Measurements from ENCODE around the gene ALCAM.

Gene ALCAM

DNA sequence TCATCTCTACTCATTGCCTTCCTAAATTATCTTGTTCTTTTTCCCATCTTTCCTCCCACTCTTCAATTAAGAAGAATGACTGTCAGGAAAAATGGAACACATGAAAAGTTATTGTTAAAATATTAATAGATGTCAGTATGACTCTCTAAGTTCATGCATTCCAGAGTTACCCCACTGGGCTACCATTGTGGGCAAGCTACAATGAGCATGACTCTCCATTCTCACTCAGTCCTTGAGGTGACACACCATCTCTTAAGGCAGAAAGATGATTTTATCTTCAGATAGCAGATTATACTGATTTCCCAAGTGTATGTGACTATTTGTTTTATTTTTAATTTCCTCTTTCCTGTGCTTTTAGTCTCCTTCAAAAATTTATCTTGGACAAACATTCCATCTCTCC, 144.3 kb downstream of the ALCAM start:
- TF ChIP-seq, protein P1, sequence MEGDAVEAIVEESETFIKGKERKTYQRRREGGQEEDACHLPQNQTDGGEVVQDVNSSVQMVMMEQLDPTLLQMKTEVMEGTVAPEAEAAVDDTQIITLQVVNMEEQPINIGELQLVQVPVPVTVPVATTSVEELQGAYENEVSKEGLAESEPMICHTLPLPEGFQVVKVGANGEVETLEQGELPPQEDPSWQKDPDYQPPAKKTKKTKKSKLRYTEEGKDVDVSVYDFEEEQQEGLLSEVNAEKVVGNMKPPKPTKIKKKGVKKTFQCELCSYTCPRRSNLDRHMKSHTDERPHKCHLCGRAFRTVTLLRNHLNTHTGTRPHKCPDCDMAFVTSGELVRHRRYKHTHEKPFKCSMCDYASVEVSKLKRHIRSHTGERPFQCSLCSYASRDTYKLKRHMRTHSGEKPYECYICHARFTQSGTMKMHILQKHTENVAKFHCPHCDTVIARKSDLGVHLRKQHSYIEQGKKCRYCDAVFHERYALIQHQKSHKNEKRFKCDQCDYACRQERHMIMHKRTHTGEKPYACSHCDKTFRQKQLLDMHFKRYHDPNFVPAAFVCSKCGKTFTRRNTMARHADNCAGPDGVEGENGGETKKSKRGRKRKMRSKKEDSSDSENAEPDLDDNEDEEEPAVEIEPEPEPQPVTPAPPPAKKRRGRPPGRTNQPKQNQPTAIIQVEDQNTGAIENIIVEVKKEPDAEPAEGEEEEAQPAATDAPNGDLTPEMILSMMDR (IDR thresholded peaks at IDR 0.05; ENCODE audit: low read length, missing control alignments): no peak
- no peak for DNase-seq (ENCODE audit: low read depth)

GRCh38 chr3:105512061-105512460, 145.4 kb downstream of the ALCAM start:
- DNase-seq (ENCODE audit: low read depth): no peak
- no peak overlapping the region for H3K4me3 ChIP-seq (replicated peaks; ENCODE audit: low read depth, low read length)
- TF ChIP-seq, protein P1 (IDR thresholded peaks at IDR 0.05; ENCODE audit: low read length, missing control alignments): no peak

More for the DNA sequence above, 144.3 kb downstream of the ALCAM start:
- H3K4me3 ChIP-seq (replicated peaks; ENCODE audit: low read depth, low read length): no peak overlapping the region

- TF ChIP-seq, protein P1 (IDR thresholded peaks at IDR 0.05; ENCODE audit: low read length, missing control alignments): no peak
- no peak overlapping the region for H3K4me3 ChIP-seq (replicated peaks; ENCODE audit: low read depth, low read length)
- peak; percentile 81 for DNase-seq (ENCODE audit: low read depth)
These were observed 146.3 kb downstream of the ALCAM start for GRCh38 chr3:105513042-105513441.

- no peak overlapping the region for H3K4me3 ChIP-seq (replicated peaks; ENCODE audit: low read depth, low read length)
- no peak for DNase-seq (ENCODE audit: low read depth)
- TF ChIP-seq, protein P1 (IDR thresholded peaks at IDR 0.05; ENCODE audit: low read length, missing control alignments): no peak
These were observed 147.2 kb downstream of the ALCAM start for GRCh38 chr3:105513886-105514285.

GRCh38 chr3:105515372-105515771, 148.7 kb downstream of the ALCAM start:
- TF ChIP-seq, protein P1 (IDR thresholded peaks at IDR 0.05; ENCODE audit: low read length, missing control alignments): no peak
- DNase-seq (ENCODE audit: low read depth): no peak
- no peak overlapping the region for H3K4me3 ChIP-seq (replicated peaks; ENCODE audit: low read depth, low read length)

GRCh38 chr3:105516972-105517371, 150.3 kb downstream of the ALCAM start:
- peak; percentile 49 for DNase-seq (ENCODE audit: low read depth)
- no peak overlapping the region for H3K4me3 ChIP-seq (replicated peaks; ENCODE audit: low read depth, low read length)
- TF ChIP-seq, protein P1 (IDR thresholded peaks at IDR 0.05; ENCODE audit: low read length, missing control alignments): peak; percentile 51

GRCh38 chr3:105518203-105518602, 151.5 kb downstream of the ALCAM start:
- DNase-seq (ENCODE audit: low read depth): no peak
- H3K4me3 ChIP-seq (replicated peaks; ENCODE audit: low read depth, low read length): no peak overlapping the region
- TF ChIP-seq, protein P1 (IDR thresholded peaks at IDR 0.05; ENCODE audit: low read length, missing control alignments): no peak
